B cell (primary cell): ENCODE measurements around the gene PDCD11. TPM values are rescaled to one million over a fixed set of nuclear protein-coding genes. Genes with fewer than 3 reads are reported as not detected.

ENCODE experiments used
- ATAC-seq: fragments of 200-7000 bp; cut with Tn5 transposase; one replicate; pipeline ENCODE4 v1.10.0; 2021; ENCODE audit warnings: low read depth, mild to moderate bottlenecking, moderate number of reproducible peaks, moderate library complexity
- CTCF ChIA-PET: fragments of 350-600 bp; sonication (Branson Sonifier 250); formaldehyde crosslinking; loops from one replicate; lab custom pipeline; 2021; ENCODE audit warnings: antibody characterized with exemption, inconsistent platforms; lab: Charles Lee
- POLR2A ChIA-PET: fragments of 350-600 bp; sonication (Branson Sonifier 250); formaldehyde crosslinking; loops from one replicate; lab custom pipeline; 2021; ENCODE audit warnings: antibody characterized with exemption; lab: Charles Lee
- DNase-seq: peaks from one replicate; pipeline ENCODE4 v3.0.0; 2013
- H2AFZ ChIP-seq: 2 replicates; pipeline ENCODE4 v1.6.1; 2012; ENCODE audit warnings: mild to moderate bottlenecking, low read depth, low read length; ENCODE audit not compliant: insufficient read depth, poor library complexity, severe bottlenecking
- H3K27ac ChIP-seq, 2 donors: 1 replicate in 1 of 2; 2 replicates in 1 of 2; pipeline ENCODE4 v1.5.1; 2012 to 2013; ENCODE audit warnings: low read length in 2 of 2, mild to moderate bottlenecking in 2 of 2, moderate library complexity in 1 of 2
- H3K27me3 ChIP-seq, 4 experiments: fragments of 200-600 bp in 1 of 4; sonication (generic) in 1 of 4; replicated peaks in 1 of 4; 1 replicate in 2 of 4; 2 replicates in 2 of 4; pipeline versions ENCODE4 v1.6.1 to v1.7.0; 2013 to 2016; ENCODE audit warnings: low read length in 3 of 4, mild to moderate bottlenecking in 2 of 4, mixed read lengths in 1 of 4, moderate library complexity in 1 of 4; ENCODE audit not compliant: insufficient read depth in 4 of 4, control insufficient read depth in 3 of 4; ENCODE audit errors: control extremely low read depth in 1 of 4
- H3K36me3 ChIP-seq, 2 experiments: replicated peaks in 1 of 2; 1 replicate in 1 of 2; 2 replicates in 1 of 2; pipeline versions ENCODE4 v1.6.1 to v1.7.1; 2013; ENCODE audit warnings: low read length in 1 of 2; ENCODE audit not compliant: insufficient read depth in 2 of 2, control insufficient read depth in 1 of 2; ENCODE audit errors: control extremely low read depth in 1 of 2, extremely low read depth in 1 of 2
- H3K4me1 ChIP-seq, 2 donors: fragments of 200-600 bp in 1 of 2; sonication (generic) in 1 of 2; 1 replicate in 1 of 2; 2 replicates in 1 of 2; pipeline versions ENCODE4 v1.5.1 to v1.6.1; 2013 to 2017; ENCODE audit warnings: low read length in 2 of 2; ENCODE audit not compliant: control insufficient read depth in 2 of 2, insufficient read depth in 2 of 2
- H3K4me2 ChIP-seq: replicated peaks from 2 replicates; pipeline ENCODE3; 2012; ENCODE audit warnings: mild to moderate bottlenecking, low read depth, low read length; ENCODE audit not compliant: poor library complexity, severe bottlenecking
- H3K4me3 ChIP-seq, 5 experiments: fragments of 200-600 bp in 1 of 5; sonication (generic) in 1 of 5; 1 replicate in 3 of 5; 2 replicates in 2 of 5; pipeline versions ENCODE4 v1.5.1 to v1.7.0; 2011 to 2016; ENCODE audit warnings: low read length in 4 of 5, mild to moderate bottlenecking in 4 of 5, low read depth in 2 of 5, control low read depth in 1 of 5, moderate library complexity in 1 of 5; ENCODE audit not compliant: insufficient read depth in 1 of 5; ENCODE audit errors: control extremely low read depth in 1 of 5, extremely low read depth in 1 of 5
- H3K79me2 ChIP-seq: fragments of 200-600 bp; sonication (generic); one replicate; pipeline ENCODE4 v1.6.0; 2016; ENCODE audit warnings: low read length; ENCODE audit not compliant: control insufficient read depth, insufficient read depth
- H3K9ac ChIP-seq: fragments of 200-600 bp; sonication (generic); 2 replicates; pipeline ENCODE4 v1.6.1; 2017; ENCODE audit warnings: mild to moderate bottlenecking, low read length, moderate library complexity
- H3K9me3 ChIP-seq, 3 donors: one replicate each; pipeline versions ENCODE4 v1.6.1 to v1.7.1; 2013; ENCODE audit warnings: low read length in 2 of 3; ENCODE audit not compliant: control insufficient read depth in 2 of 3, insufficient read depth in 1 of 3; ENCODE audit errors: control extremely low read depth in 1 of 3
- H4K20me1 ChIP-seq: 2 replicates; pipeline ENCODE4 v1.6.0; 2012; ENCODE audit warnings: mild to moderate bottlenecking, low read length; ENCODE audit not compliant: insufficient read depth, control insufficient read depth, poor library complexity, severe bottlenecking
- H3K27ac Mint-ChIP-seq: one replicate; pipeline ENCODE4 v1.8.0; 2021; ENCODE audit warnings: mixed read lengths
- H3K27me3 Mint-ChIP-seq: one replicate; pipeline ENCODE4 v1.8.0; 2021; ENCODE audit warnings: mixed read lengths
- H3K4me1 Mint-ChIP-seq: one replicate; pipeline ENCODE4 v1.8.0; 2021; ENCODE audit warnings: mixed read lengths
- H3K4me3 Mint-ChIP-seq: one replicate; pipeline ENCODE4 v1.8.0; 2021; ENCODE audit warnings: mixed read lengths
- H3K9me3 Mint-ChIP-seq: one replicate; pipeline ENCODE4 v1.8.0; 2022; ENCODE audit warnings: mixed read lengths; ENCODE audit not compliant: insufficient read depth
- CTCF ChIP-seq: fragments of 200-600 bp; IDR thresholded peaks from one replicate; pipeline ENCODE4 v1.8.0; 2022; ENCODE audit warnings: antibody characterized with exemption, mild to moderate bottlenecking
- EZH2 ChIP-seq: IDR thresholded peaks from 2 replicates; pipeline ENCODE4 v1.6.1; 2012; ENCODE audit warnings: borderline replicate concordance, low read depth, mild to moderate bottlenecking, moderate library complexity, low read length; ENCODE audit not compliant: insufficient read depth, poor library complexity, severe bottlenecking
- WGBS: methylation state at CpG from one replicate; pipeline ENCODE4 v1.1.5; 2013; ENCODE audit warnings: missing lambda C conversion rate; ENCODE audit not compliant: insufficient coverage; 5-methylcytosine and 5-hydroxymethylcytosine counted together
- intact Hi-C: fragments of 100-400 bp; cut with micrococcal nuclease; formaldehyde crosslinking; loops from one replicate; pipeline ENCODE4 v1.10.0; 2022
- polyA plus RNA-seq: library from polyadenylated mRNA; depleted of rRNA; stranded (reverse); fragments of >200 nt; gene quantifications from 2 replicates; pipeline ENCODE4 v1.2.3, GENCODE V29; 2012
- total RNA-seq, 2 donors: library from RNA; stranded (reverse); fragments of 120-200 nt in 1 of 2; gene quantifications; 1 replicate in 1 of 2; 2 replicates in 1 of 2; pipeline versions ENCODE4 v1.2.3 to v1.2.4, GENCODE V29; 2013 to 2022

The PDCD11 gene
- total and polyA plus RNA-seq, 2 donors (not counting 1 experiment from before 2014, with no cell fraction given), result 15.9 to 42.3 TPM

- POLR2A ChIA-PET, result no interaction called here
- Histone ChIP-seq H3K36me3 (no peaks in the 10 kb centered on the region), H3K4me1 (peaks cover 25 to 26% of the 10 kb centered on the region in 2 donors), H2AFZ (no peak overlapping the region), H3K27ac (no peak overlapping the region), H3K4me3 (peak overlapping the region in 1 of 5 experiments; percentile 57), H3K9me3 (peaks cover 0 to 2% (median 0%) of the 10 kb centered on the region in 3 donors), H3K27me3 (peaks cover 0 to 39% (median 25%) of the 10 kb centered on the region in 4 experiments), H4K20me1 (no peaks in the 10 kb centered on the region), H3K79me2 (no peaks in the 10 kb centered on the region), H3K9ac (no peak overlapping the region), H3K4me2 (peak overlapping the region; percentile 86)
- CTCF ChIA-PET, result interaction anchor here (0.7 to 12.2 kb wide), 5 partner anchors 7 to 193 kb away, joined by 3 to 345 read pairs (median 6); no protein-coding TSS in a partner anchor
- peaks cover 34% of the 10 kb centered on the region for H3K4me1 Mint-ChIP-seq
- 72% methylated on average over 5 of the region's 5 CpGs for WGBS
- no peaks in the 10 kb centered on the region for H3K9me3 Mint-ChIP-seq
- no peak overlapping the region for H3K27ac Mint-ChIP-seq
- H3K27me3 Mint-ChIP-seq, result peaks cover 48% of the 10 kb centered on the region
- peak overlapping the region; percentile 84 for H3K4me3 Mint-ChIP-seq
- no peak for ATAC-seq
- no peak for DNase-seq
- no peak for TF ChIP-seq CTCF
- TF ChIP-seq EZH2, result no peak
- intact Hi-C loops, result loop anchor here (5.0 kb wide), 1 partner anchor 100 kb away; no protein-coding TSS in a partner anchor
Observed at GRCh38 chr10:103492655-103493261, 96.3 kb downstream of the PDCD11 start.

GRCh38 chr10:103493362-103493915, 97.0 kb downstream of the PDCD11 start, which contains the start of gene NEURL1:
TSS of gene NEURL1 (plus strand) at chr10:103493705. CDS start at chr10:103494388, 683 bp downstream.
- H3K27ac Mint-ChIP-seq, result no peak within 1 kb of the TSS
- Histone ChIP-seq H3K4me2 (peak within 1 kb of the TSS; percentile 86), H3K4me3 (peak within 1 kb of the TSS in 4 of 5 experiments; percentile 28 to 57 (median 45))

More at GRCh38 chr10:103493362-103493915, 97.0 kb downstream of the PDCD11 start, which contains the start of gene NEURL1:
- peak within 1 kb of the TSS; percentile 84 for H3K4me3 Mint-ChIP-seq
- CTCF ChIA-PET, result interaction anchor here (1.1 to 12.2 kb wide), 4 partner anchors 8 to 193 kb away, joined by 3 to 345 read pairs (median 6); no protein-coding TSS in a partner anchor
- no peak for ATAC-seq
- H3K79me2 ChIP-seq, result no peaks in the 10 kb centered on the region
- peak; percentile 55 for DNase-seq
- peak within 1 kb of the TSS; percentile 56 for H2AFZ ChIP-seq
- POLR2A ChIA-PET, result no interaction called here
- peaks cover 0 to 40% (median 25%) of the 10 kb centered on the region in 4 experiments for H3K27me3 ChIP-seq
- H3K9me3 Mint-ChIP-seq, result no peaks in the 10 kb centered on the region
- peak within 1 kb of the TSS; percentile 54 for H3K9ac ChIP-seq
- no peaks in the 10 kb centered on the region for H4K20me1 ChIP-seq
- no peak within 1 kb of the TSS for H3K27ac ChIP-seq
- intact Hi-C loops, result loop anchor here (5.0 kb wide), 1 partner anchor 99 kb away; no protein-coding TSS in a partner anchor
- H3K4me1 Mint-ChIP-seq, result peaks cover 34% of the 10 kb centered on the region
- TF ChIP-seq EZH2 (no peak), CTCF (no peak)
- peaks cover 49% of the 10 kb centered on the region for H3K27me3 Mint-ChIP-seq
- H3K36me3 ChIP-seq, result no peaks in the 10 kb centered on the region
- peaks cover 0 to 2% (median 0%) of the 10 kb centered on the region in 3 donors for H3K9me3 ChIP-seq
- WGBS, result 5% methylated on average over 65 of the region's 65 CpGs
- peaks cover 25 to 26% of the 10 kb centered on the region in 2 donors for H3K4me1 ChIP-seq
